ENCODE results near the gene ZNF443.
"Not testable (repeated sequence)": the region's sequence is repeated elsewhere in the genome, so short reads cannot be mapped to it uniquely, and the experiment has no call there.

Gene ZNF443

DNA sequence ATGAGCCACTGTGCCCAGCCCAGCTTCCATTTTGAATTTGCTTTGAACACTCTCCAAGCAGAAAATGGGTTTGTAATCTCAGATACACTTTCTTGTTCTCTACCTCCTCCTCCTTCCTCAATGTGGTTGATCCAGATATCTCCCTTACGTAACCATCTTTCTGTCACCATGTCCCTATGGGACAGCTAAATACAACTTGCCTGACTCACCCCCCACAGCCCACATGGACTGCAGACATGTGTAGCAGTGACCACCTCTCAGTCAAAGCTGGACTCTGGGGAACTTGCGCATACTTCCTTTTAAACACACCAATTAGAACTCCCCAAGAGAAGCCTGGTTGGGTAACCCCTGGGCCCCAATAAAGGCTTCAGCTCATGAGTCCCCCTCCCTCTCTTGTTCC, 28.9 kb downstream of the ZNF443 start:
- peak in 2 of 3 donors; percentile 7 to 15 for DNase-seq

DNA sequence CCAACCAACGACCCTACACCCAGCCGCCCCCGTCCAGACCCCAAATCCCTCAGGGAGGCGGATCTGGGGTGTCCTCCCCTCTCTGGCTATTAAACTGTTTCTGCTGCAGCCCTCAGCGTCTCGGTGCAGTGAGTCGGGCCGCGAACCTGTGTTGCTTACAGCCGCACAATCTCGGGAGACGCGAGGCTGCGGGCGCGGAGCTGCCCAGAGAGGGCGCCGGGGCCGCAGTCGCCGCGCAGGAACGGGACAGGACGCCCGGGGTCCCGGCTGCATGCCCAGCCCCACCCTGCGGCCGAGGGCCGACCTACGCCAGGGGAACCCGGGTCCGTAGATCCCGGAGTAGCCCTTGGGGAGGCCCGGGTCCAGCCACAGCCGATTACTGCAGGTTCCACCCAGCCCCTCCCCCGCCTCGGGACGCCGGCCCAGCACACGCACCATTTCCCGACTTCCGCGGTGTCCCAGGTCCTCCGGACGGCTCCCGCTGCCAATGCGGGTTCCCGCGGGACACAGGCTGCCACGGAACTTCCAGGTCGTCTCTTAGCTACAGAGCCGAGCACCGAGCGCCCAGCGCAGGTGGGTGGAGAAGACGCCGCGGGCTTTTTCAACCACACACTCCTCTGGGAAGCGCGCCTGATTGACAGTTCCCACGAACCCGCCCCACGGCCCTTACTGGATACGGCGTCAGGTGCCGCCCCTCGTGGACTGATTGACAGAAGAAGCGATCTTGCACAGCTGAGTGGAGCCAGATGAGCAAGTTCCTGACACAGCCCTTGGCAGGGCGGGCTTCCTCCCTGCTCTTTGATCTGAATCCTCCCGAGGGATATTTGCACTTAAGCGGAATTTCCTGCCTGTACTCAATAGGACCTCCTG, 40.0 kb downstream of the ZNF443 start, which contains the start of gene ZNF799:
TSS of gene ZNF799 (minus strand) at position 639 of the 870 bp plus-strand sequence. CDS start at position 438, 201 bp downstream.
- peak; percentile 96 to 97 (median 97) for DNase-seq

GRCh38 chr19:12399901-12400632, 40.8 kb downstream of the ZNF443 start:
- peak; percentile 24 to 36 (median 24) for DNase-seq

GRCh38 chr19:12391148-12391547, 49.7 kb downstream of the ZNF443 start:
- not testable (repeated sequence) for DNase-seq

DNA sequence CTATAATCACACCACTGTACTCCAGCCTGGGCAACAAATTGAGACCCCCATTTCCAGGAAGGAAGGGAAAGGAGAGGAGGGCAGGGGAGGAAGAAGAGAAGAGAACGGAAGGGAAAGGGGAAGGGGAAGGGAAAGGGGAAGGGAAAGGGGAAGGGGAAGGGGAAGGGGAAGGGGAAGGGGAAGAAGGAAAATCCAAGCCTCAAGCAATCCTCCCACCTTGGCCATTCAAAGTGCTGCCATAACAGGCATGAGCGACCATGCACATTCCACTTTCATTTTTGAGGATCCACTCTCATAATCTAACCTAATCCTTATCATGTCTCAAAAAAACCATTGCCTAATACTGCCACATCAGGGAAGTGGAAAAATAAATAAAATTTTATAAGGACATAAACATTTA, 54.5 kb downstream of the ZNF443 start:
- not testable (repeated sequence) for DNase-seq

DNA sequence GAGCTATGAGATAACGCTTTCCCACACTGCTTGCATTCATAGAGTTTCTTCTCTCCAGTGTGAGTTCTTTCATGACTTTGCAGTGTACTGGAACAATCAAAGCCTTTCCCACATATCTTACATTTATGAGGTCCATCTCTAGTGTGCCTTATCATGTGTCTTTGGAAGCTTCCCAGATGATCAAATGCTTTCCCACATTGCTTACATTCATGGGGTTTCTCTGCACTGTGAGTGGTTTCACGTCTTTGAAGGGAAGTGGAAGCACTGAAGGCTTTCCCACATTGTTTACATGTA, 60.4 kb downstream of the ZNF443 start:
- DNase-seq = no peak

- no peak for DNase-seq
Measured at GRCh38 chr19:12379732-12380443, 60.9 kb downstream of the ZNF443 start.

Data from suppressor macrophage treated with lipopolysaccharide for 1 hour (primary cell).